CD4-positive, alpha-beta memory T cell (primary cell): ENCODE data around the gene TRIM26. TPM values are rescaled to one million over a fixed set of nuclear protein-coding genes. Genes with fewer than 3 reads are reported as not detected.

ENCODE experiments used
- CTCF ChIA-PET: fragments of 350-600 bp; sonication (Branson Sonifier 250); formaldehyde crosslinking; loops from one replicate; lab custom pipeline; 2021; ENCODE audit warnings: inconsistent platforms; ENCODE audit not compliant: partially characterized antibody; lab: Charles Lee
- POLR2A ChIA-PET: fragments of 350-600 bp; sonication (Branson Sonifier 250); formaldehyde crosslinking; loops from one replicate; lab custom pipeline; 2021; ENCODE audit not compliant: partially characterized antibody; lab: Charles Lee
- DNase-seq, 5 donors: peaks; one replicate each; pipeline versions ENCODE4 v3.0.0 to v3.0.0-alpha.2; 2020 to 2022; ENCODE audit warnings: mixed read lengths in 1 of 5
- H3K27ac ChIP-seq: one replicate; pipeline ENCODE4 v1.7.0; 2013; ENCODE audit warnings: low read depth, low read length
- H3K27me3 ChIP-seq: 2 replicates; pipeline ENCODE4 v1.7.0; 2013; ENCODE audit warnings: mild to moderate bottlenecking, low read length, moderate library complexity; ENCODE audit not compliant: insufficient read depth
- H3K36me3 ChIP-seq: 2 replicates; pipeline ENCODE4 v1.7.0; 2013; ENCODE audit warnings: mild to moderate bottlenecking, low read length, moderate library complexity; ENCODE audit not compliant: insufficient read depth
- H3K4me1 ChIP-seq: 2 replicates; pipeline ENCODE4 v1.7.0; 2013; ENCODE audit warnings: mild to moderate bottlenecking, low read length, moderate library complexity; ENCODE audit not compliant: insufficient read depth
- H3K4me3 ChIP-seq, 2 donors: one replicate each; pipeline ENCODE4 v1.7.0; 2013; ENCODE audit warnings: low read length in 2 of 2, mild to moderate bottlenecking in 1 of 2
- H3K9me3 ChIP-seq, 2 donors: one replicate each; pipeline ENCODE4 v1.7.0; 2013; ENCODE audit warnings: low read length in 2 of 2, control low read depth in 1 of 2; ENCODE audit not compliant: control insufficient read depth in 1 of 2
- H3K27ac Mint-ChIP-seq, 7 donors: one replicate each; pipeline ENCODE4 v1.8.0; 2020 to 2021; ENCODE audit warnings: mixed read lengths in 7 of 7, mild to moderate bottlenecking in 6 of 7, inconsistent platforms in 3 of 7, moderate library complexity in 3 of 7
- H3K27me3 Mint-ChIP-seq, 2 donors: one replicate each; pipeline ENCODE4 v1.8.0; 2020 to 2021; ENCODE audit warnings: mixed read lengths in 2 of 2
- H3K36me3 Mint-ChIP-seq, 2 donors: one replicate each; pipeline ENCODE4 v1.8.0; 2020 to 2021; ENCODE audit warnings: mixed read lengths in 2 of 2, inconsistent platforms in 1 of 2, mild to moderate bottlenecking in 1 of 2
- H3K4me1 Mint-ChIP-seq, 4 donors: one replicate each; pipeline ENCODE4 v1.8.0; 2020 to 2021; ENCODE audit warnings: mixed read lengths in 4 of 4, mild to moderate bottlenecking in 1 of 4
- H3K4me3 Mint-ChIP-seq, 8 donors: one replicate each; pipeline ENCODE4 v1.8.0; 2020 to 2021; ENCODE audit warnings: mixed read lengths in 8 of 8, mild to moderate bottlenecking in 7 of 8, moderate library complexity in 6 of 8, inconsistent platforms in 3 of 8
- H3K9me3 Mint-ChIP-seq, 8 donors: one replicate each; pipeline ENCODE4 v1.8.0; 2020 to 2021; ENCODE audit warnings: mixed read lengths in 8 of 8, mild to moderate bottlenecking in 5 of 8, inconsistent platforms in 3 of 8, moderate library complexity in 1 of 8
- intact Hi-C: fragments of 100-400 bp; cut with micrococcal nuclease; formaldehyde crosslinking; loops from one replicate; pipeline ENCODE4 v1.15.1; 2023
- polyA plus RNA-seq, 2 donors: library from polyadenylated mRNA; unstranded; fragments of 300-500 nt; fragmentation: Illumina TruSeq; gene quantifications; one replicate each; pipeline ENCODE4 v1.2.3, GENCODE V29; 2021
- total RNA-seq, 2 experiments: library from RNA; stranded (reverse); gene quantifications; one replicate each; pipeline ENCODE4 v1.2.3, GENCODE V29; 2021

The TRIM26 gene
- total and polyA plus RNA-seq, 4 experiments from 2014 or later, result 17.3 to 60.7 (median 55.5) TPM

DNA sequence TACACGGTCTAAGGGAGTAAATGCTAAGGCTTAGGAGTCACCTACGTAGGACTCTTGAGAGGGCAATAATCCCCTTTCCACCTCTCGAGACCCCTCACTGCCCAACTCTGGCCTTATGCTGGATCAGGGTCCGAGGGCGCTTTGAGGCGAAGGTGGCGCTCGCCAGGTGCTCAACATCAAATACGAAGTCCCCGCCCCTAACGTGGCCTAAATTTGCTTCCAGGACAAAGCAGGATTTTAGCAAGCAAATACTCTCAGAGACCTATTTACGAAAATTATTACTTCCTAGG lies 406 bp upstream of the TRIM26 start:
- no peaks in the 10 kb centered on the region for H3K27me3 Mint-ChIP-seq
- Histone ChIP-seq H3K36me3 (no peaks in the 10 kb centered on the region), H3K4me1 (peaks cover 44% of the 10 kb centered on the region), H3K27me3 (no peaks in the 10 kb centered on the region), H3K9me3 (no peaks in the 10 kb centered on the region), H3K27ac (peak overlapping the region; percentile 97), H3K4me3 (peak overlapping the region; percentile 78 to 84)
- peaks cover 4 to 20% of the 10 kb centered on the region in 2 donors for H3K36me3 Mint-ChIP-seq
- ChIA-PET POLR2A (interaction anchor here (0.7 to 3.3 kb wide), 25 partner anchors 9 to 1947 kb away, joined by 3 to 46 read pairs (median 4); partner anchors contain the start of genes MDC1, POLR1H, PPP1R11 and RPP21), CTCF (interaction anchor here (1.2 to 1.4 kb wide), 3 partner anchors 10 to 113 kb away, joined by 3 to 4 read pairs (median 3); partner anchors contain the start of gene TRIM39)
- H3K4me3 Mint-ChIP-seq, result peak overlapping the region; percentile 94 to 99 (median 98)
- intact Hi-C loops, result loop anchor here (1.0 to 2.0 kb wide), 2 partner anchors 132 to 147 kb away; partner anchors contain the start of genes PPP1R11 and RPP21
- peaks cover 44 to 67% (median 49%) of the 10 kb centered on the region in 4 donors for H3K4me1 Mint-ChIP-seq
- no peaks in the 10 kb centered on the region for H3K9me3 Mint-ChIP-seq
- DNase-seq, result no peak
- H3K27ac Mint-ChIP-seq, result peak overlapping the region; percentile 98 to 100 (median 99)

DNA sequence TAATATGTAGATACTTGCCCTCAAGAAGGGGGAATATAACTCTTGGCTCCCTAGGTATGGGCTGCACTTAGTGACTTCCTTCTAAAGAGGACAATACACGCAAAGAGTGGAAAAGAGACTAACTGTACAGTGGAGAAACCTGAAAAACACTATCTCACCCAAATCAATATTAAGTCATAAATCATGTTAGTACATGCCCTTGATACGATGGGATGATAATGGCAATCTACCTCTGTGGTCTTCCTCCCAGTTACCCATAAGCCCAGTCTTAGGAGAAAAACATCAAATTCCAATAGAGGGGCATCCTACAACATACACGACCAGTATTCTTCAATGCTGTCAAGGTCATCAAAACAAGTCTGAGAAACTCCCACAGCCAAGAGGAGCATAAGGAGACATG lies 1.3 kb downstream of the TRIM26 start:
- H3K4me1 Mint-ChIP-seq, result peaks cover 55 to 81% (median 63%) of the 10 kb centered on the region in 4 donors
- Histone ChIP-seq H3K4me3 (peak overlapping the region in 1 of 2 donors; percentile 84), H3K4me1 (peaks cover 61% of the 10 kb centered on the region), H3K9me3 (no peaks in the 10 kb centered on the region), H3K36me3 (no peaks in the 10 kb centered on the region), H3K27ac (peak overlapping the region; percentile 97), H3K27me3 (no peaks in the 10 kb centered on the region)
- peak overlapping the region; percentile 98 to 100 (median 99) for H3K27ac Mint-ChIP-seq
- POLR2A ChIA-PET, result interaction anchor here (0.9 to 3.3 kb wide), 2 partner anchors 115 to 505 kb away, joined by 3 to 46 read pairs; partner anchors contain the start of genes MDC1 and TRIM39
- no peak for DNase-seq
- peaks cover 10 to 28% of the 10 kb centered on the region in 2 donors for H3K36me3 Mint-ChIP-seq
- CTCF ChIA-PET, result interaction anchor here (1.0 kb wide), 1 partner anchor 11 kb away, joined by 4 read pairs; no protein-coding TSS in a partner anchor
- H3K27me3 Mint-ChIP-seq, result no peaks in the 10 kb centered on the region
- H3K9me3 Mint-ChIP-seq, result no peaks in the 10 kb centered on the region
- intact Hi-C loops, result loop anchor here (2.0 kb wide), 1 partner anchor 145 kb away; the partner anchor contains the start of gene PPP1R11
- peak overlapping the region; percentile 94 to 99 (median 98) for H3K4me3 Mint-ChIP-seq

DNA sequence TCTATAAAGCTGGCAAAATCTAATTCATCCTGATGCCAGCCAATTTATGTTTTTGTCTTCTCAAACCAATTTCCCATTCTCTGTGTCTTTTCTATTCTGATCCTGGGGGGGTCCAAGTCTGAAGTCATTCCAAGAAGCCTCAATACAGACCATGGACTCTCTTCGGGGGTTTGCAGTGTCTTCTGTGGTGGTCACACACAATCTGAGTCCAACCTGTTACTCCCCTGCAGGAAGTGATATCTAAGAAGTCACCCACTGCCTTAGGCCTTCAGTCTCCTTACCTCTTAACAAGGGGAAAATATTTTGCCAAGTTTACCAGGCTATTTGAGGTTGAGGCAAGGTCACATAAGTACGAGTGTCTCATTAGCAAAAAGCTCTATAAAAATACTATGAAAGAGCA lies 1.9 kb downstream of the TRIM26 start:
- H3K27ac Mint-ChIP-seq, result peak overlapping the region in 6 of 7 donors; percentile 1 to 99 (median 82)
- peak overlapping the region; percentile 94 to 99 (median 98) for H3K4me3 Mint-ChIP-seq
- no peak for DNase-seq
- POLR2A ChIA-PET, result no interaction called here
- peak overlapping the region; percentile 97 for H3K27ac ChIP-seq
- intact Hi-C loops, result no loop called here
- H3K4me1 ChIP-seq, result peaks cover 65% of the 10 kb centered on the region
- no peaks in the 10 kb centered on the region for H3K9me3 ChIP-seq
- no peaks in the 10 kb centered on the region for H3K9me3 Mint-ChIP-seq
- H3K36me3 ChIP-seq, result no peaks in the 10 kb centered on the region
- no peaks in the 10 kb centered on the region for H3K27me3 ChIP-seq
- H3K36me3 Mint-ChIP-seq, result peaks cover 10 to 30% of the 10 kb centered on the region in 2 donors
- H3K27me3 Mint-ChIP-seq, result no peaks in the 10 kb centered on the region
- no peak overlapping the region for H3K4me3 ChIP-seq
- CTCF ChIA-PET, result no interaction called here
- peaks cover 56 to 87% (median 69%) of the 10 kb centered on the region in 4 donors for H3K4me1 Mint-ChIP-seq

DNA sequence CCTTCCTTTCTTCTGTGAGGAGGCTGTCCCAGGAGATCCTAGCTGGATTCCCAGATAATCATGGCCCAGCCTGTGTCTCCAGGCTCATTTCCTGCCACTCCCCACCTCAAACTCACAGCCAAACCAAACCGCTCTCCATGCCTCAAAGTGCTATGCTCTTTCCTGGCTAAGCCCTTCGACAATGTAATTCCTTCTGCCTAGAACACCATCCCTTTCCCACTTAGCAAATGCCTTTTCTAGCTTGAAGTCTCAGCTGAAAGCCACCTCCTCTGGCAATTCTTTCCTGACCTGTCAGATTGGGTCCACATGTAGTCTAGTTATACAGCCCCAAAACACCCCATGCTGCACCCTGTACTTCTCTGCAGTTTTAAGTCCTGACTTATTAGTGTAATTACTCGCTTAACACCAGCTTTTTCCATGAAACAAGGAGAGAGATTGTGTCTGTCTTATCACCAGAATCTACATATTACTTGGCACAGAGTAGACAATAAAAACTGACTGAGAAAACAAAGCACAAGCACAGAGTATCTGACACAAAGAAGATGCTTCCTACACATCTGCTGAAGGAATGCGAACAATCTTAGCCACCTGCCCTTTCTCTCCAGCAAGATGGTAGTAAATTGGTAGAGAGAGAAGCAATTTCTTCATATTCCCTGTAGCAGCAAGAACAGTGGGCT lies 5.4 kb downstream of the TRIM26 start:
- no peaks in the 10 kb centered on the region for H3K9me3 ChIP-seq
- Mint-ChIP-seq H3K27ac (peak overlapping the region in 6 of 7 donors; percentile 3 to 90 (median 22)), H3K9me3 (no peaks in the 10 kb centered on the region), H3K4me3 (peak overlapping the region in 3 of 8 donors; percentile 2 to 49 (median 18)), H3K27me3 (no peaks in the 10 kb centered on the region), H3K36me3 (peaks cover 15 to 34% of the 10 kb centered on the region in 2 donors), H3K4me1 (peaks cover 56 to 91% (median 75%) of the 10 kb centered on the region in 4 donors)
- ChIA-PET POLR2A (no interaction called here), CTCF (interaction anchor here (2.5 kb wide), 1 partner anchor 11 kb away, joined by 8 read pairs; no protein-coding TSS in a partner anchor)
- no peak for DNase-seq
- peaks cover 67% of the 10 kb centered on the region for H3K4me1 ChIP-seq
- no peak overlapping the region for H3K27ac ChIP-seq
- no peaks in the 10 kb centered on the region for H3K27me3 ChIP-seq
- H3K36me3 ChIP-seq, result no peaks in the 10 kb centered on the region
- intact Hi-C loops, result no loop called here
- H3K4me3 ChIP-seq, result no peak overlapping the region

DNA sequence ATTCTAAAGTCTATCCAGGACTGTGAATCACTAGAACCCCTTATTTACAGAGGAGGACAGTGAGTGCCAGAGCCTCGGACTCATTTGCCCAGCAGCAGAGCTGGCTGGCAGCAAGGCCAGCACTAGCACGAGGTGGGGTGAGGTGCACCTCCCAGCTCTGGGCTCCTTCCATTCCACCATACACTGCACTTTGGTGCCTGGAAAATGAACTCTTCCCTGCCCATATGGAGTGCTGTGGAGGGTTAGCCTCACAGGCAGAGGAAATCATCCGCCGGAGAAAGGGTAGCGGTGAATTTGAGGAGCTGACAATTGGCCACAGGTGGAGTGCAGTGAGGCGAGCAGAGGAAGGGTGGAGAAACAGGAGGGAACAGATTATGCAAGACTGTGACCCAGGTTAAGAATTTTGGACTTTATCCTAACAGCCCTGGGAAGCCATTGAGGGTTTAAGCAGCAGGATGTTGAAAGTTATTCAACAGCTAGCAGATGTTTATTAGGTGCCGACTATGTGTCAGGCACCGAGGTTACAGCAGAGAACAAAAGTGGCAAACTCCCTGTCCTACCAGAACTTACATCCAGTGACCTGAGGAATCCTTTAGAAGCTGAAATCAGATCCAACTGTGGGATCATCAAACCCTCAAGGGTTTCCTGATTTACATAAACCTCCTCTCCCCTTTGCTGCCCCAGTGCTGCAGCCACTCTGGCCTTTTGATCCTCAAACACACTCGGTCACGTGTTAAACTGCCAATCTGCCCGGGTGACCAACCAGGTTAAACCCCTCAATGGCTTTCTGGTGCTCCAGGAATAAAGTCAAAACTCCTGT lies 6.2 kb downstream of the TRIM26 start:
- H3K36me3 Mint-ChIP-seq, result peaks cover 15 to 41% of the 10 kb centered on the region in 2 donors
- no peaks in the 10 kb centered on the region for H3K27me3 Mint-ChIP-seq
- ChIA-PET POLR2A (no interaction called here), CTCF (no interaction called here)
- no peaks in the 10 kb centered on the region for H3K9me3 Mint-ChIP-seq
- no peaks in the 10 kb centered on the region for H3K27me3 ChIP-seq
- H3K4me1 ChIP-seq, result peaks cover 68% of the 10 kb centered on the region
- H3K4me3 ChIP-seq, result no peak overlapping the region
- H3K36me3 ChIP-seq, result no peaks in the 10 kb centered on the region
- no peak overlapping the region for H3K27ac ChIP-seq
- H3K4me3 Mint-ChIP-seq, result peak overlapping the region in 1 of 8 donors; percentile 2
- H3K4me1 Mint-ChIP-seq, result peaks cover 56 to 91% (median 78%) of the 10 kb centered on the region in 4 donors
- intact Hi-C loops, result no loop called here
- no peaks in the 10 kb centered on the region for H3K9me3 ChIP-seq
- peak overlapping the region in 5 of 7 donors; percentile 3 to 90 (median 50) for H3K27ac Mint-ChIP-seq
- DNase-seq, result no peak

DNA sequence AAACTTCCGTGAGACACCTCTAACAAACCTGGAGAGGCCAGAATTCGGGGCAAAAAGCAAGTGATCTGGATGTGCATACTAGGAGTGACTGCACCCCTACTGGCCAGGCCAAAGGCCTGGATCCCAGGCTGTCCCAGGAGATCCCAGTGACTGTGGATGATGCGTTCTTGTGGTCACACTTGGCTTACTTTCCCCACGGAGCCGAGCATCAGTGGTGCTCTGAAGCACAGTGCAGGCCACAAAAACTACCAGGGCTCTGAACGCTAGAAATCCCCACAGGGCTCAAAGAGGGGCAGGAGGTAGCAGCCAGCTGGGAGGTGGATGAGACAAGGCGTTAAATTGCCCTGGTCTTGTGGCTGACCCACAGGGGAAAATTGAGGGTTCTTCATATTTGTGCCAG lies 7.1 kb downstream of the TRIM26 start:
- ChIA-PET POLR2A (interaction anchor here (3.3 kb wide), 1 partner anchor 8 kb away, joined by 16 read pairs; the partner anchor contains the start of gene TRIM26), CTCF (interaction anchor here (1.2 kb wide), 1 partner anchor 14 kb away, joined by 4 read pairs; no protein-coding TSS in a partner anchor)
- peak overlapping the region in 1 of 7 donors; percentile 57 for H3K27ac Mint-ChIP-seq
- Histone ChIP-seq H3K4me1 (peaks cover 68% of the 10 kb centered on the region), H3K9me3 (no peaks in the 10 kb centered on the region), H3K36me3 (peaks cover 2% of the 10 kb centered on the region), H3K27ac (no peak overlapping the region), H3K27me3 (no peaks in the 10 kb centered on the region), H3K4me3 (no peak overlapping the region)
- H3K9me3 Mint-ChIP-seq, result no peaks in the 10 kb centered on the region
- intact Hi-C loops, result no loop called here
- peaks cover 51 to 91% (median 76%) of the 10 kb centered on the region in 4 donors for H3K4me1 Mint-ChIP-seq
- H3K27me3 Mint-ChIP-seq, result no peaks in the 10 kb centered on the region
- H3K36me3 Mint-ChIP-seq, result peaks cover 15 to 47% of the 10 kb centered on the region in 2 donors
- H3K4me3 Mint-ChIP-seq, result peak overlapping the region in 1 of 8 donors; percentile 42
- DNase-seq, result no peak
